ENCODE measurements around the gene ANKAR. TPM values are rescaled to one million over a fixed set of nuclear protein-coding genes. Genes with fewer than 3 reads are reported as not detected.

Gene ANKAR
- total RNA-seq, 2 experiments from 2014 or later = 7.9 to 8.0 TPM

- H3K4me1 ChIP-seq (ENCODE audit: insufficient read depth, low read length) = peaks cover 14% of the 10 kb centered on the region
- Mint-ChIP-seq H3K4me1 (ENCODE audit: low read depth) (peaks cover 37% of the 10 kb centered on the region), H3K4me3 (no peak overlapping the region), H3K27me3 (no peaks in the 10 kb centered on the region), H3K9me3 (peaks cover 3% of the 10 kb centered on the region), H3K27ac (no peak overlapping the region), H3K36me3 (ENCODE audit: low read depth) (peaks cover 20% of the 10 kb centered on the region)
- DNase-seq = no peak
- ATAC-seq (ENCODE audit: poor library complexity) = no peak
- ChIA-PET POLR2A (no interaction called here), CTCF (no interaction called here)
- no peak overlapping the region for H3K4me3 ChIP-seq (ENCODE audit: low read length)
- intact Hi-C loops (cut with DNase I, micrococcal nuclease) = no loop called here
- no peaks in the 10 kb centered on the region for H3K36me3 ChIP-seq (ENCODE audit: insufficient read depth, low read length)
- no peaks in the 10 kb centered on the region for H3K9me3 ChIP-seq (ENCODE audit: control insufficient read depth in 1 of 2, insufficient read depth in 1 of 2, low read length in 2 of 2)
- no peaks in the 10 kb centered on the region for H3K27me3 ChIP-seq (ENCODE audit: control insufficient read depth in 1 of 2, insufficient read depth in 2 of 2, low read length in 2 of 2)
- no peak overlapping the region for H3K27ac ChIP-seq (ENCODE audit: low read depth in 1 of 2, low read length in 2 of 2)
- no peak for TF ChIP-seq CTCF (IDR thresholded peaks at IDR 0.05)
These were observed 4.8 kb downstream of the ANKAR start for GRCh38 chr2:189679226-189679625.

GRCh38 chr2:189681203-189681602 is 6.7 kb downstream of the ANKAR start:
- Mint-ChIP-seq H3K4me3 (no peak overlapping the region), H3K4me1 (ENCODE audit: low read depth) (peaks cover 31% of the 10 kb centered on the region), H3K27me3 (no peaks in the 10 kb centered on the region), H3K36me3 (ENCODE audit: low read depth) (peaks cover 15% of the 10 kb centered on the region), H3K27ac (no peak overlapping the region), H3K9me3 (peaks cover 3% of the 10 kb centered on the region)
- ChIA-PET CTCF (no interaction called here), POLR2A (no interaction called here)
- intact Hi-C loops (cut with DNase I, micrococcal nuclease) = no loop called here
- no peak for ATAC-seq (ENCODE audit: poor library complexity)
- no peak for TF ChIP-seq CTCF (IDR thresholded peaks at IDR 0.05)
- Histone ChIP-seq H3K27me3 (ENCODE audit: control insufficient read depth in 1 of 2, insufficient read depth in 2 of 2, low read length in 2 of 2) (no peaks in the 10 kb centered on the region), H3K27ac (ENCODE audit: low read depth in 1 of 2, low read length in 2 of 2) (no peak overlapping the region), H3K4me3 (ENCODE audit: low read length) (no peak overlapping the region), H3K36me3 (ENCODE audit: insufficient read depth, low read length) (no peaks in the 10 kb centered on the region), H3K9me3 (ENCODE audit: control insufficient read depth in 1 of 2, insufficient read depth in 1 of 2, low read length in 2 of 2) (no peaks in the 10 kb centered on the region), H3K4me1 (ENCODE audit: insufficient read depth, low read length) (peaks cover 7% of the 10 kb centered on the region)
- no peak for DNase-seq

- Histone ChIP-seq H3K4me3 (ENCODE audit: low read length) (no peak overlapping the region), H3K27ac (ENCODE audit: low read depth in 1 of 2, low read length in 2 of 2) (no peak overlapping the region), H3K4me1 (ENCODE audit: insufficient read depth, low read length) (peaks cover 7% of the 10 kb centered on the region), H3K9me3 (ENCODE audit: control insufficient read depth in 1 of 2, insufficient read depth in 1 of 2, low read length in 2 of 2) (no peaks in the 10 kb centered on the region), H3K27me3 (ENCODE audit: control insufficient read depth in 1 of 2, insufficient read depth in 2 of 2, low read length in 2 of 2) (no peaks in the 10 kb centered on the region), H3K36me3 (ENCODE audit: insufficient read depth, low read length) (no peaks in the 10 kb centered on the region)
- ATAC-seq (ENCODE audit: poor library complexity) = no peak
- DNase-seq = no peak
- intact Hi-C loops (cut with DNase I, micrococcal nuclease) = no loop called here
- Mint-ChIP-seq H3K4me3 (no peak overlapping the region), H3K27ac (no peak overlapping the region), H3K27me3 (no peaks in the 10 kb centered on the region), H3K4me1 (ENCODE audit: low read depth) (peaks cover 31% of the 10 kb centered on the region), H3K36me3 (ENCODE audit: low read depth) (peaks cover 15% of the 10 kb centered on the region), H3K9me3 (peaks cover 3% of the 10 kb centered on the region)
- TF ChIP-seq CTCF (IDR thresholded peaks at IDR 0.05) = no peak
- POLR2A ChIA-PET = no interaction called here
- CTCF ChIA-PET = no interaction called here
These were observed 7.4 kb downstream of the ANKAR start for GRCh38 chr2:189681903-189682302.
